Measurements from ENCODE around the gene PRKCA. TPM values are rescaled to one million over a fixed set of nuclear protein-coding genes. Genes with fewer than 3 reads are reported as not detected.

The PRKCA gene
- total and polyA plus RNA-seq, 10 of the 15 experiments (the other 5 are each of a cell fraction or from before 2014, with no cell fraction given) = 0.11 to 14.6 (median 0.72) TPM

GRCh38 chr17:66604376-66604775 is 302.0 kb downstream of the PRKCA start:
- POLR2A ChIA-PET = no interaction called here
- Histone ChIP-seq H3K27me3 (replicated peaks in 1 of 2; ENCODE audit: control insufficient read depth in 2 of 2, insufficient read depth in 2 of 2, low read length in 1 of 2) (no peaks in the 10 kb centered on the region), H2AFZ (ENCODE audit: control insufficient read depth, low read depth, low read length) (no peak overlapping the region), H4K20me1 (ENCODE audit: control insufficient read depth, insufficient read depth) (no peaks in the 10 kb centered on the region), H3K36me3 (ENCODE audit: control insufficient read depth in 2 of 2, insufficient read depth in 2 of 2, low read length in 1 of 2) (no peaks in the 10 kb centered on the region), H3K4me1 (ENCODE audit: control insufficient read depth, insufficient read depth, low read length) (no peaks in the 10 kb centered on the region), H3K79me2 (ENCODE audit: control insufficient read depth, insufficient read depth, low read length) (no peaks in the 10 kb centered on the region), H3K9me3 (replicated peaks; ENCODE audit: control insufficient read depth, insufficient read depth, low read length) (no peaks in the 10 kb centered on the region), H3K9ac (ENCODE audit: control insufficient read depth, insufficient read depth, low read length) (no peak overlapping the region), H3K27ac (ENCODE audit: control insufficient read depth, insufficient read depth) (no peak overlapping the region), H3K4me2 (ENCODE audit: control insufficient read depth, insufficient read depth) (no peak overlapping the region), H3K4me3 (no peak overlapping the region)
- TF ChIP-seq YBX1 (IDR thresholded peaks at IDR 0.05) (no peak), RUNX3 (IDR thresholded peaks at IDR 0.05; ENCODE audit: low read length) (no peak), MYC (IDR thresholded peaks at IDR 0.05; ENCODE audit: insufficient read depth, insufficient read length, insufficient replicate concordance, low read length, severe bottlenecking) (no peak), ZNF24 (IDR thresholded peaks at IDR 0.05) (no peak), RB1 (IDR thresholded peaks at IDR 0.05; ENCODE audit: borderline replicate concordance) (no peak), SMAD1 (IDR thresholded peaks at IDR 0.05; ENCODE audit: low read depth, partially characterized antibody) (no peak), STAT3 (IDR thresholded peaks at IDR 0.05; ENCODE audit: low read depth, low read length) (no peak), CUX1 (IDR thresholded peaks at IDR 0.05; ENCODE audit: insufficient replicate concordance, low read depth, low read length) (no peak), PBX3 (IDR thresholded peaks at IDR 0.05; ENCODE audit: insufficient replicate concordance, low read depth, low read length) (no peak), PAX8 (IDR thresholded peaks at IDR 0.05) (no peak), ZNF622 (IDR thresholded peaks at IDR 0.05) (no peak), MTA3 (IDR thresholded peaks at IDR 0.05; ENCODE audit: borderline replicate concordance, low read length) (no peak), SUPT20H (IDR thresholded peaks at IDR 0.05; ENCODE audit: borderline replicate concordance, control insufficient read depth, low read depth, low read length) (no peak), WRNIP1 (IDR thresholded peaks at IDR 0.05; ENCODE audit: borderline replicate concordance, low read depth, low read length) (no peak)
- intact Hi-C loops (cut with micrococcal nuclease; ENCODE audit: unreplicated experiment) = no loop called here
- CTCF ChIA-PET = interaction anchor here (0.6 kb wide), 1 partner anchor 39 kb away, joined by 3 read pairs; no protein-coding TSS in a partner anchor
- in situ Hi-C loops (cut with MboI) = no loop called here
- BruUV-seq (replicated peaks) = no TSS peak
- RAD21 ChIA-PET (ENCODE audit: unreplicated experiment) = no interaction called here
- FAIRE-seq (no peak), DNase-seq (ENCODE audit: low read depth, low spot score) (no peak), ATAC-seq (no peak)
- SMC1A ChIA-PET (ENCODE audit: uncharacterized antibody, unreplicated experiment) = no interaction called here

Measured in GM12878 (cell line).